Osteoblast (primary cell): ENCODE results near the gene WTIP. TPM values are rescaled to one million over a fixed set of nuclear protein-coding genes. Genes with fewer than 3 reads are reported as not detected.

Source experiments
- DNase-seq: peaks from one replicate; pipeline ENCODE4 v3.0.0; 2011; ENCODE audit warnings: low spot score, mixed read lengths; ENCODE audit not compliant: insufficient read length; ENCODE audit errors: missing footprints
- H2AFZ ChIP-seq: 2 replicates; pipeline ENCODE4 v1.6.0; 2011; ENCODE audit warnings: mild to moderate bottlenecking, low read length
- H3K27ac ChIP-seq: 2 replicates; pipeline ENCODE4 v1.5.1; 2011; ENCODE audit warnings: mild to moderate bottlenecking, low read depth, low read length, moderate library complexity
- H3K27me3 ChIP-seq: 2 replicates; pipeline ENCODE4 v1.6.0; 2012; ENCODE audit warnings: mild to moderate bottlenecking, control low read depth, inconsistent platforms, low read length, moderate library complexity; ENCODE audit not compliant: insufficient read depth
- H3K36me3 ChIP-seq: 2 replicates; pipeline ENCODE4 v1.5.1; 2011; ENCODE audit warnings: mild to moderate bottlenecking, low read length, control low read depth, moderate library complexity; ENCODE audit not compliant: insufficient read depth
- H3K4me1 ChIP-seq: 2 replicates; pipeline ENCODE4 v1.5.1; 2011; ENCODE audit warnings: mild to moderate bottlenecking, low read length, control low read depth, moderate library complexity; ENCODE audit not compliant: insufficient read depth
- H3K4me2 ChIP-seq: 2 replicates; pipeline ENCODE4 v1.6.0; 2011; ENCODE audit warnings: mild to moderate bottlenecking, low read length; ENCODE audit not compliant: insufficient read depth
- H3K4me3 ChIP-seq: fragments of 200-600 bp; sonication (generic); 3 replicates; pipeline ENCODE4 v1.5.1; 2012; ENCODE audit warnings: mild to moderate bottlenecking, low read length, inconsistent platforms; ENCODE audit not compliant: insufficient read depth
- H3K79me2 ChIP-seq: 2 replicates; pipeline ENCODE4 v1.6.0; 2012; ENCODE audit warnings: mild to moderate bottlenecking, low read length, control low read depth, inconsistent platforms; ENCODE audit not compliant: insufficient read depth
- H3K9me3 ChIP-seq: 2 replicates; pipeline ENCODE4 v1.5.1; 2011; ENCODE audit warnings: low read depth, low read length, control low read depth
- H4K20me1 ChIP-seq: 2 replicates; pipeline ENCODE4 v1.6.0; 2012; ENCODE audit warnings: mild to moderate bottlenecking, low read length, control low read depth; ENCODE audit not compliant: insufficient read depth
- CTCF ChIP-seq: IDR thresholded peaks from 2 replicates; pipeline ENCODE4 v1.5.1; 2011; ENCODE audit warnings: mild to moderate bottlenecking, low read depth, low read length, moderate library complexity; ENCODE audit errors: extremely low read depth
- total RNA-seq: library from RNA; depleted of rRNA; stranded (reverse); fragments of >200 nt; gene quantifications from 2 replicates; pipeline ENCODE4 v1.2.3, GENCODE V29; 2012

The WTIP gene
- total RNA-seq, 1 donor: 38.7 TPM

- no peak for TF ChIP-seq CTCF
Measured at GRCh38 chr19:34513767-34514166, 32.2 kb downstream of the WTIP start.

GRCh38 chr19:34519602-34520001 is 38.0 kb downstream of the WTIP start:
- Histone ChIP-seq H3K9me3 (no peaks in the 10 kb centered on the region), H3K4me3 (no peak overlapping the region), H3K4me1 (no peaks in the 10 kb centered on the region), H3K36me3 (no peaks in the 10 kb centered on the region), H3K79me2 (no peaks in the 10 kb centered on the region), H3K27ac (no peak overlapping the region), H3K27me3 (peaks cover 1% of the 10 kb centered on the region), H3K4me2 (no peak overlapping the region), H4K20me1 (no peaks in the 10 kb centered on the region), H2AFZ (no peak overlapping the region)
- TF ChIP-seq CTCF: no peak
- no peak for DNase-seq

More at GRCh38 chr19:34513767-34514166, 32.2 kb downstream of the WTIP start:
- Histone ChIP-seq H3K79me2 (no peaks in the 10 kb centered on the region), H3K27ac (no peak overlapping the region), H3K4me2 (no peak overlapping the region), H3K4me3 (no peak overlapping the region), H3K9me3 (no peaks in the 10 kb centered on the region), H3K4me1 (no peaks in the 10 kb centered on the region), H4K20me1 (no peaks in the 10 kb centered on the region), H3K27me3 (no peaks in the 10 kb centered on the region), H2AFZ (no peak overlapping the region), H3K36me3 (no peaks in the 10 kb centered on the region)
- DNase-seq: no peak

DNA sequence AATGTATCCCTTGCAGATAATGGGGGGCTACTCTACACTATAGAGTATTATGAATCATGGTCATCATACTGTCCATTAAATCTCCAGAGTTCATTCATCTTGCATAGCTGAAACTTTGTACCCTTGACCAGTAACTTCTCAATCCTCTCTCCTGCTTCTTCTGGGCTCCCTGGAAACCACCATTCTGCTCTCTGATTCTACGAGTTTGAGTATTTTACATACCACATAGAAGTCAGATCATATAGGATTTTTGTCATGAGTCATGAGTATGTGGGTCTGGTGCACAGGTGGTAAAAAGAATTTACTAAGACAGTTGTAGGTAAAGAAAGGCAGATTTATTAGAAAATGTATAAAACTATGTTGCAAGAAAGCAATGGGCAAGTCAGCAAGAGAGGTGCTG is 41.9 kb downstream of the WTIP start:
- Histone ChIP-seq H3K79me2 (no peaks in the 10 kb centered on the region), H3K4me1 (no peaks in the 10 kb centered on the region), H3K27ac (no peak overlapping the region), H3K36me3 (no peaks in the 10 kb centered on the region), H3K27me3 (peaks cover 6% of the 10 kb centered on the region), H2AFZ (no peak overlapping the region), H4K20me1 (no peaks in the 10 kb centered on the region), H3K4me3 (no peak overlapping the region), H3K4me2 (no peak overlapping the region), H3K9me3 (no peaks in the 10 kb centered on the region)
- DNase-seq: no peak
- TF ChIP-seq CTCF: no peak

- Histone ChIP-seq H2AFZ (no peak overlapping the region), H4K20me1 (no peaks in the 10 kb centered on the region), H3K4me3 (no peak overlapping the region), H3K36me3 (no peaks in the 10 kb centered on the region), H3K79me2 (no peaks in the 10 kb centered on the region), H3K9me3 (no peaks in the 10 kb centered on the region), H3K27ac (no peak overlapping the region), H3K27me3 (peaks cover 6% of the 10 kb centered on the region), H3K4me1 (no peaks in the 10 kb centered on the region), H3K4me2 (no peak overlapping the region)
- TF ChIP-seq CTCF: no peak
- DNase-seq: no peak
Measured at GRCh38 chr19:34525001-34525400, 43.4 kb downstream of the WTIP start.
